A673 (cell line): ENCODE measurements around the gene ATP6V1C2. TPM values are rescaled to one million over a fixed set of nuclear protein-coding genes. Genes with fewer than 3 reads are reported as not detected.

Source experiments
- BruUV-seq: library from RNA; stranded (reverse); fragments of 400-500 nt; replicated peaks from 2 replicates; lab custom pipeline; 2021; lab: Mats Ljungman, UMichigan
- CTCF ChIA-PET: fragments of 300-600 bp; sonication (Branson Sonifier 250); formaldehyde crosslinking; loops from one replicate; lab custom pipeline; 2022; ENCODE audit warnings: antibody characterized with exemption; lab: Charles Lee
- POLR2A ChIA-PET: fragments of 300-600 bp; sonication (Branson Sonifier 250); formaldehyde crosslinking; loops from one replicate; lab custom pipeline; 2022; ENCODE audit warnings: antibody characterized with exemption; ENCODE audit not compliant: low non-redundant PET; lab: Charles Lee
- DNase-seq: peaks from one replicate; pipeline ENCODE4 v3.0.0-alpha.2; 2015; ENCODE audit warnings: low spot score
- H3K27ac ChIP-seq: fragments of 200-600 bp; sonication (generic); 2 replicates; pipeline ENCODE4 v1.5.1; 2016; ENCODE audit warnings: mixed run types, low read depth, mild to moderate bottlenecking, mixed read lengths, antibody characterized with exemption, low read length; ENCODE audit not compliant: poor library complexity, severe bottlenecking
- H3K27me3 ChIP-seq: fragments of 200-600 bp; sonication (generic); replicated peaks from 2 replicates; pipeline ENCODE4 v1.6.1; 2017; ENCODE audit warnings: mixed run types, low read depth, mild to moderate bottlenecking, mixed read lengths, antibody characterized with exemption, low read length; ENCODE audit not compliant: insufficient read depth, poor library complexity
- H3K36me3 ChIP-seq: fragments of 200-600 bp; sonication (generic); 2 replicates; pipeline ENCODE4 v1.6.1; 2016; ENCODE audit warnings: mixed run types, mild to moderate bottlenecking, mixed read lengths, antibody characterized with exemption, low read length; ENCODE audit not compliant: insufficient read depth, poor library complexity, severe bottlenecking
- H3K4me1 ChIP-seq: fragments of 200-600 bp; sonication (generic); 2 replicates; pipeline ENCODE4 v1.6.1; 2017; ENCODE audit warnings: mixed run types, mild to moderate bottlenecking, mixed read lengths, antibody characterized with exemption, low read length; ENCODE audit not compliant: insufficient read depth, poor library complexity, severe bottlenecking
- H3K4me3 ChIP-seq: fragments of 200-600 bp; sonication (generic); 2 replicates; pipeline ENCODE4 v1.5.1; 2016; ENCODE audit warnings: low read depth, mixed run types, mild to moderate bottlenecking, mixed read lengths, low read length; ENCODE audit not compliant: poor library complexity, severe bottlenecking
- H3K9me3 ChIP-seq: fragments of 200-600 bp; sonication (generic); 2 replicates; pipeline ENCODE4 v1.6.1; 2016; ENCODE audit warnings: mixed run types, low read depth, mild to moderate bottlenecking, mixed read lengths, antibody characterized with exemption, low read length; ENCODE audit not compliant: poor library complexity, severe bottlenecking
- CTCF ChIP-seq: fragments of 300-800, 200-600 bp; sonication (generic); conservative IDR thresholded peaks from 2 replicates; pipeline ENCODE4 v1.5.1; 2017; ENCODE audit warnings: low read depth, mild to moderate bottlenecking, antibody characterized with exemption, low read length, moderate library complexity, mixed read lengths
- EZH2 ChIP-seq: fragments of 200-600 bp; sonication (generic); IDR thresholded peaks from 2 replicates; pipeline ENCODE4 v1.6.1; 2017; ENCODE audit warnings: borderline replicate concordance, low read depth, mild to moderate bottlenecking, mixed read lengths, antibody characterized with exemption, low read length; ENCODE audit not compliant: poor library complexity, severe bottlenecking
- intact Hi-C: fragments of 100-400 bp; cut with micrococcal nuclease; formaldehyde crosslinking; loops from one replicate; pipeline ENCODE4 v1.10.0; 2022; ENCODE audit not compliant: unreplicated experiment
- total RNA-seq: library from RNA; stranded (reverse); gene quantifications from 2 replicates; pipeline ENCODE4 v1.2.3, GENCODE V29; 2021

Gene ATP6V1C2
- total RNA-seq, 1 experiment from 2014 or later: not detected

GRCh38 chr2:10772868-10773215 is 51.4 kb downstream of the ATP6V1C2 start:
- no peak overlapping the region for H3K27ac ChIP-seq
- DNase-seq: no peak
- H3K36me3 ChIP-seq: peaks cover 4% of the 10 kb centered on the region
- BruUV-seq: no TSS peak
- H3K27me3 ChIP-seq: no peaks in the 10 kb centered on the region
- H3K4me1 ChIP-seq: no peaks in the 10 kb centered on the region
- no peaks in the 10 kb centered on the region for H3K9me3 ChIP-seq
- intact Hi-C loops: no loop called here
- POLR2A ChIA-PET: no interaction called here
- H3K4me3 ChIP-seq: no peak overlapping the region
- TF ChIP-seq EZH2 (no peak), CTCF (no peak)
- CTCF ChIA-PET: no interaction called here

- no peak overlapping the region for H3K27ac ChIP-seq
- H3K36me3 ChIP-seq: peaks cover 11% of the 10 kb centered on the region
- no peak overlapping the region for H3K4me3 ChIP-seq
- no peaks in the 10 kb centered on the region for H3K27me3 ChIP-seq
- intact Hi-C loops: no loop called here
- no TSS peak for BruUV-seq
- no peaks in the 10 kb centered on the region for H3K4me1 ChIP-seq
- H3K9me3 ChIP-seq: no peaks in the 10 kb centered on the region
- DNase-seq: no peak
- ChIA-PET POLR2A (no interaction called here), CTCF (no interaction called here)
- no peak for TF ChIP-seq CTCF
- no peak for TF ChIP-seq EZH2
These were observed 52.5 kb downstream of the ATP6V1C2 start for GRCh38 chr2:10773821-10774341.

- POLR2A ChIA-PET: no interaction called here
- BruUV-seq: no TSS peak
- no peaks in the 10 kb centered on the region for H3K4me1 ChIP-seq
- H3K9me3 ChIP-seq: no peaks in the 10 kb centered on the region
- TF ChIP-seq EZH2 (no peak), CTCF (no peak)
- peaks cover 11% of the 10 kb centered on the region for H3K36me3 ChIP-seq
- CTCF ChIA-PET: no interaction called here
- no peak overlapping the region for H3K27ac ChIP-seq
- H3K4me3 ChIP-seq: no peak overlapping the region
- intact Hi-C loops: no loop called here
- DNase-seq: no peak
- H3K27me3 ChIP-seq: no peaks in the 10 kb centered on the region
These were observed 53.0 kb downstream of the ATP6V1C2 start for GRCh38 chr2:10774394-10774793.
